DOHH2 (cell line): ENCODE measurements around the gene SLC2A13.

ENCODE experiments used
- H3F3A ChIP-seq: fragments of 200-600 bp; sonication (generic), shearing (Covaris generic); 2 replicates; pipeline ENCODE4 v1.6.0; 2016; ENCODE audit warnings: antibody characterized with exemption, mild to moderate bottlenecking; ENCODE audit not compliant: control insufficient read depth, insufficient read depth
- H3K27ac ChIP-seq: fragments of 200-600 bp; sonication (generic); 2 replicates; pipeline ENCODE4 v1.5.1; 2014; ENCODE audit warnings: low read depth, mild to moderate bottlenecking, low read length, moderate library complexity
- H3K27me3 ChIP-seq: fragments of 200-600 bp; sonication (generic); 2 replicates; pipeline ENCODE4 v1.6.1; 2014; ENCODE audit warnings: mild to moderate bottlenecking, low read length, mixed read lengths; ENCODE audit not compliant: control insufficient read depth
- H3K36me3 ChIP-seq: fragments of 200-600 bp; sonication (generic); 2 replicates; pipeline ENCODE4 v1.6.1; 2014; ENCODE audit warnings: mild to moderate bottlenecking, low read length, moderate library complexity, mixed read lengths; ENCODE audit not compliant: control insufficient read depth
- H3K4me1 ChIP-seq: fragments of 200-600 bp; sonication (generic); 2 replicates; pipeline ENCODE4 v1.6.1; 2014; ENCODE audit warnings: mild to moderate bottlenecking, low read length, mixed read lengths; ENCODE audit not compliant: control insufficient read depth
- H3K4me2 ChIP-seq: fragments of 200-600 bp; sonication (generic); 2 replicates; pipeline ENCODE4 v1.6.0; 2014; ENCODE audit warnings: mild to moderate bottlenecking, low read length, moderate library complexity
- H3K4me3 ChIP-seq: fragments of 200-600 bp; sonication (generic); 2 replicates; pipeline ENCODE4 v1.5.1; 2014; ENCODE audit warnings: mild to moderate bottlenecking, low read length, mixed read lengths
- H3K79me2 ChIP-seq: fragments of 200-600 bp; sonication (generic); 2 replicates; pipeline ENCODE4 v1.6.1; 2014; ENCODE audit warnings: mild to moderate bottlenecking, low read length, mixed read lengths; ENCODE audit not compliant: control insufficient read depth
- H3K9me2 ChIP-seq: fragments of 200-600 bp; sonication (generic); replicated peaks from 2 replicates; pipeline ENCODE4 v1.6.1; 2014; ENCODE audit warnings: mild to moderate bottlenecking, low read length, mixed read lengths; ENCODE audit not compliant: control insufficient read depth
- H3K9me3 ChIP-seq: fragments of 200-600 bp; sonication (generic); 2 replicates; pipeline ENCODE4 v1.6.1; 2014; ENCODE audit warnings: antibody characterized with exemption, low read length, mixed read lengths; ENCODE audit not compliant: control insufficient read depth, insufficient read depth
- H4K20me1 ChIP-seq: fragments of 200-600 bp; sonication (generic); 2 replicates; pipeline ENCODE4 v1.6.0; 2014; ENCODE audit warnings: low read depth, mild to moderate bottlenecking, antibody characterized with exemption, low read length, moderate library complexity; ENCODE audit not compliant: control insufficient read depth, insufficient read depth
- EZH2phosphoT487 ChIP-seq: fragments of 200-600 bp; sonication (generic); IDR thresholded peaks from 2 replicates; pipeline ENCODE4 v1.6.1; 2017; ENCODE audit warnings: borderline replicate concordance, mild to moderate bottlenecking, antibody characterized with exemption, low read length, moderate library complexity, mixed read lengths
- TF ChIP-seq, protein P1 (sequence below): fragments of 200-600 bp; sonication (generic); IDR thresholded peaks from one replicate; pipeline ENCODE4 v1.5.1; 2014; ENCODE audit warnings: antibody characterized with exemption, mild to moderate bottlenecking, low read depth, low read length; ENCODE audit not compliant: poor library complexity, severe bottlenecking

SLC2A13 gene

DNA sequence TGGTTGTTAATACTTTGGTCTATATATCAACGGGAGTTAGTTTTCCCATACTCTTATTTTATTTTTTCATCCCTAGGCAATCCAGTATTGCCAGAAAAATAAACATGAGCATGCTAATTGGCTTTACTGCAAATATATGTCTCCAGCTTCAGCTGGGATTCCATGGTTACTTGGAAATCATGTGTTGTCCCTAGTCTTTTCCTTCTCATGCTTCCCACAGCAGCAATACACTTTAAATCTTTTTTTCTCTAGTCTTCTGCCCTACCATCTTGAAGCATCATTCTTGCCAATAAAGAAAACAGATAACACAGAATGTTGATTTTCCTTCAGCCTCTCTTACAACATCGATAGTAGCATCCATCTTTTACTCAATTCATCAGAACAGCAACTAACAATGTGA lies 60.2 kb downstream of the SLC2A13 start:
- no peak for TF ChIP-seq EZH2phosphoT487
- TF ChIP-seq, protein P1, sequence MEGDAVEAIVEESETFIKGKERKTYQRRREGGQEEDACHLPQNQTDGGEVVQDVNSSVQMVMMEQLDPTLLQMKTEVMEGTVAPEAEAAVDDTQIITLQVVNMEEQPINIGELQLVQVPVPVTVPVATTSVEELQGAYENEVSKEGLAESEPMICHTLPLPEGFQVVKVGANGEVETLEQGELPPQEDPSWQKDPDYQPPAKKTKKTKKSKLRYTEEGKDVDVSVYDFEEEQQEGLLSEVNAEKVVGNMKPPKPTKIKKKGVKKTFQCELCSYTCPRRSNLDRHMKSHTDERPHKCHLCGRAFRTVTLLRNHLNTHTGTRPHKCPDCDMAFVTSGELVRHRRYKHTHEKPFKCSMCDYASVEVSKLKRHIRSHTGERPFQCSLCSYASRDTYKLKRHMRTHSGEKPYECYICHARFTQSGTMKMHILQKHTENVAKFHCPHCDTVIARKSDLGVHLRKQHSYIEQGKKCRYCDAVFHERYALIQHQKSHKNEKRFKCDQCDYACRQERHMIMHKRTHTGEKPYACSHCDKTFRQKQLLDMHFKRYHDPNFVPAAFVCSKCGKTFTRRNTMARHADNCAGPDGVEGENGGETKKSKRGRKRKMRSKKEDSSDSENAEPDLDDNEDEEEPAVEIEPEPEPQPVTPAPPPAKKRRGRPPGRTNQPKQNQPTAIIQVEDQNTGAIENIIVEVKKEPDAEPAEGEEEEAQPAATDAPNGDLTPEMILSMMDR = no peak

DNA sequence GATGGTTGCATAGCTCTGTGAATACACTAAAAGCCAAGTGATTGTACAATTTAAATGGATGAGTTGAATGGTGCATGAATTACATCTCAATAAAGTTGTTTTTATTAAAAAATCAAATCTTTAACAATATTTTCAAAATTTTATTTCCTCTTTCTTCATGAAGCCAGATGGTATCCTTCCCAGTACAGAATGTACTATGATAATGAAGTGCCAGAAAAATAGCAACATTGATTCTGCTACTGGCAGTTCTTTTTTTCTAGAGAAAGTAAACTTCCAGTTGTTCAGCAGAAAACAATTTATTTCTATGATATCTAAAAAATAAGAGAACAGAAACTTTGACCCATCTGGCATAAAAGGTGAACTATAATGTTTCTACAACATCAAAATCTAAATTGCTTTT lies 61.5 kb downstream of the SLC2A13 start:
- no peaks in the 10 kb centered on the region for H3K27me3 ChIP-seq
- H3K79me2 ChIP-seq = no peaks in the 10 kb centered on the region
- no peak overlapping the region for H3K4me3 ChIP-seq
- H3K4me2 ChIP-seq = no peak overlapping the region
- H3K27ac ChIP-seq = no peak overlapping the region
- H3K9me2 ChIP-seq = no peaks in the 10 kb centered on the region
- H3K9me3 ChIP-seq = no peaks in the 10 kb centered on the region
- H4K20me1 ChIP-seq = no peaks in the 10 kb centered on the region
- no peaks in the 10 kb centered on the region for H3K36me3 ChIP-seq
- no peaks in the 10 kb centered on the region for H3F3A ChIP-seq
- peaks cover 7% of the 10 kb centered on the region for H3K4me1 ChIP-seq
- TF ChIP-seq, protein P1 = no peak

More for the DNA sequence above, 60.2 kb downstream of the SLC2A13 start:
- Histone ChIP-seq H3K9me2 (no peaks in the 10 kb centered on the region), H3K79me2 (no peaks in the 10 kb centered on the region), H3K27ac (no peak overlapping the region), H3F3A (no peaks in the 10 kb centered on the region), H3K27me3 (no peaks in the 10 kb centered on the region), H3K4me1 (peaks cover 7% of the 10 kb centered on the region), H3K4me2 (no peak overlapping the region), H4K20me1 (no peaks in the 10 kb centered on the region), H3K4me3 (no peak overlapping the region), H3K9me3 (no peaks in the 10 kb centered on the region), H3K36me3 (no peaks in the 10 kb centered on the region)

DNA sequence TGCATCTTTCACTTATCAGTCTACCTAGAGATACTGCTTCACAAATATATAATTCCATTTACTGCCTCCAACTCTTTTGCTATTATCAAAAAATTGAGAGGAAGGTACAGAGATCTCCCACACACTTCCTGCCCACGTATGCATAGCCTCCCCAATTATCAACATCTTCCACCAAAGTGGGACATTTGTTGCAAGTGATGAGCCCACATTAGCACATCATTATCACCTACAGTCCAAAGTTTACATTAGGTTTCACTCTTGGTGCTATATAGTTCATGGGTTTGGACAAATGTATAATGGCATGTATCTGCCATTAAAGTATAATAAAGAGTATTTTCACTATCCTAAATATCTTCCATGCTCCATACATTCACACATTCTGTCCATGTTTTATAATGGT lies 66.3 kb downstream of the SLC2A13 start:
- no peaks in the 10 kb centered on the region for H3K4me1 ChIP-seq
- H3K79me2 ChIP-seq = no peaks in the 10 kb centered on the region
- no peak overlapping the region for H3K4me3 ChIP-seq
- no peak overlapping the region for H3K4me2 ChIP-seq
- no peaks in the 10 kb centered on the region for H3F3A ChIP-seq
- no peaks in the 10 kb centered on the region for H3K9me3 ChIP-seq
- no peaks in the 10 kb centered on the region for H3K9me2 ChIP-seq
- H3K27ac ChIP-seq = no peak overlapping the region
- no peak for TF ChIP-seq EZH2phosphoT487
- TF ChIP-seq, protein P1 = no peak
- H3K27me3 ChIP-seq = no peaks in the 10 kb centered on the region
- H3K36me3 ChIP-seq = no peaks in the 10 kb centered on the region
- no peaks in the 10 kb centered on the region for H4K20me1 ChIP-seq

DNA sequence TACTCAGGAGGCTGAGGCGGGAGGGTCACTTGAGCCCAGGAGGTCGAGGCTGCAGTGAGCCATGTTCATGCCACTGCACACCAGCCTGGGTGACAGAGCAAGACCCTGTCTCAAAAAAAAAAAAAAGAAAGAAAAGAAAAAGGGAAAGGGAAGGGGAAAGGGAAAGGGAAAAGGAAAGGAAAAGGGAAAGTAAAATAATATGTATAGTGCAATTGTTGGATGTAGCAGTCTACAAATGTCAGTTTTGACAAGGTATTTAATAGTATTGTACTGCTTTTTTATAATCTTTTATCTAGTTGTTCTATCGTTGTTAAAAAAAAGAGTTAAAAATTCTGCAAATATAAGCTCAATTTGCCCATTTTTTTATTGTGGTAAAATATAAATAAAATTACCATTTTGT lies 67.3 kb downstream of the SLC2A13 start:
- no peaks in the 10 kb centered on the region for H4K20me1 ChIP-seq
- no peaks in the 10 kb centered on the region for H3K79me2 ChIP-seq

More for the DNA sequence above, 67.3 kb downstream of the SLC2A13 start:
- H3K4me2 ChIP-seq = no peak overlapping the region
- H3K36me3 ChIP-seq = no peaks in the 10 kb centered on the region
- no peak for TF ChIP-seq EZH2phosphoT487
- TF ChIP-seq, protein P1 = no peak
- H3K9me2 ChIP-seq = no peaks in the 10 kb centered on the region
- no peaks in the 10 kb centered on the region for H3K4me1 ChIP-seq
- no peaks in the 10 kb centered on the region for H3K27me3 ChIP-seq
- no peaks in the 10 kb centered on the region for H3F3A ChIP-seq
- H3K9me3 ChIP-seq = no peaks in the 10 kb centered on the region
- H3K4me3 ChIP-seq = no peak overlapping the region
- H3K27ac ChIP-seq = no peak overlapping the region
